Measurements from ENCODE around the gene C12orf76. TPM values are rescaled to one million over a fixed set of nuclear protein-coding genes. Genes with fewer than 3 reads are reported as not detected.

Gene C12orf76
- total RNA-seq, 1 experiment from 2014 or later: 11.9 TPM

DNA sequence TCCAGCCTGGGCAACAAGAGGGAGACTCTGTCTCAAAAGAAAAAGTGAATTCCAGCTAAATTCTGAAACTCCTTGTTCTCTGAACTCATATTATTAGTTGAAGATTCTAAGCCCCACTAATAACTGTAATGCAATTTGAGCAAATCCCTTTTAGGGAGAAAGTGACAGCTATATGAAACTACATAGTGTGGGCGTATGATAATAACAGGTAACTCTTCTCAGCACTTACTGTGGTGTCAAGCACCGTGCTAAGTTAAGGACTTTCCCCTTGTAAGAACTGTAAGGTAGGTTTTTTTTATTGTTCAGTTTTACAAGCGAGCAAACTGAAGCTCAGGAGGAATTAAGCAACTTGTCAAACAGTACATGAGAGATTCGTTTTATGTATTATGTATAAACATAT is 43.7 kb downstream of the C12orf76 start:
- intact Hi-C loops (cut with micrococcal nuclease; ENCODE audit: unreplicated experiment): no loop called here
- H3K27ac Mint-ChIP-seq (ENCODE audit: unreplicated experiment): no peak overlapping the region
- CTCF ChIA-PET: no interaction called here
- Histone ChIP-seq H3K9me3 (no peaks in the 10 kb centered on the region), H3K36me3 (ENCODE audit: control insufficient read depth, insufficient read depth, low read length) (no peaks in the 10 kb centered on the region; the same call in 1 of the 2 replicates), H3K4me3 (ENCODE audit: low read depth, low read length) (no peak overlapping the region), H3K27me3 (replicated peaks; ENCODE audit: control insufficient read depth, insufficient read depth, low read length) (no peaks in the 10 kb centered on the region), H3K4me1 (no peaks in the 10 kb centered on the region; the same call in 1 of the 2 replicates)
- TF ChIP-seq, protein P1, sequence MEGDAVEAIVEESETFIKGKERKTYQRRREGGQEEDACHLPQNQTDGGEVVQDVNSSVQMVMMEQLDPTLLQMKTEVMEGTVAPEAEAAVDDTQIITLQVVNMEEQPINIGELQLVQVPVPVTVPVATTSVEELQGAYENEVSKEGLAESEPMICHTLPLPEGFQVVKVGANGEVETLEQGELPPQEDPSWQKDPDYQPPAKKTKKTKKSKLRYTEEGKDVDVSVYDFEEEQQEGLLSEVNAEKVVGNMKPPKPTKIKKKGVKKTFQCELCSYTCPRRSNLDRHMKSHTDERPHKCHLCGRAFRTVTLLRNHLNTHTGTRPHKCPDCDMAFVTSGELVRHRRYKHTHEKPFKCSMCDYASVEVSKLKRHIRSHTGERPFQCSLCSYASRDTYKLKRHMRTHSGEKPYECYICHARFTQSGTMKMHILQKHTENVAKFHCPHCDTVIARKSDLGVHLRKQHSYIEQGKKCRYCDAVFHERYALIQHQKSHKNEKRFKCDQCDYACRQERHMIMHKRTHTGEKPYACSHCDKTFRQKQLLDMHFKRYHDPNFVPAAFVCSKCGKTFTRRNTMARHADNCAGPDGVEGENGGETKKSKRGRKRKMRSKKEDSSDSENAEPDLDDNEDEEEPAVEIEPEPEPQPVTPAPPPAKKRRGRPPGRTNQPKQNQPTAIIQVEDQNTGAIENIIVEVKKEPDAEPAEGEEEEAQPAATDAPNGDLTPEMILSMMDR (IDR thresholded peaks at IDR 0.05; ENCODE audit: insufficient read depth in 1 of 2, low read depth in 1 of 2, low read length in 1 of 2, severe bottlenecking in 1 of 2, unreplicated experiment in 1 of 2): no peak
- H3K27me3 Mint-ChIP-seq (ENCODE audit: insufficient read depth, unreplicated experiment): no peaks in the 10 kb centered on the region
- no peak overlapping the region for H3K4me3 Mint-ChIP-seq (ENCODE audit: unreplicated experiment)
- no peaks in the 10 kb centered on the region for H3K9me3 Mint-ChIP-seq (ENCODE audit: unreplicated experiment)
- H3K4me1 Mint-ChIP-seq (ENCODE audit: low read depth, unreplicated experiment): peaks cover 10% of the 10 kb centered on the region
- H3K36me3 Mint-ChIP-seq (ENCODE audit: insufficient read depth, unreplicated experiment): peaks cover 15% of the 10 kb centered on the region
- POLR2A ChIA-PET: no interaction called here
- BruUV-seq (replicated peaks): no TSS peak
- no peak for DNase-seq

DNA sequence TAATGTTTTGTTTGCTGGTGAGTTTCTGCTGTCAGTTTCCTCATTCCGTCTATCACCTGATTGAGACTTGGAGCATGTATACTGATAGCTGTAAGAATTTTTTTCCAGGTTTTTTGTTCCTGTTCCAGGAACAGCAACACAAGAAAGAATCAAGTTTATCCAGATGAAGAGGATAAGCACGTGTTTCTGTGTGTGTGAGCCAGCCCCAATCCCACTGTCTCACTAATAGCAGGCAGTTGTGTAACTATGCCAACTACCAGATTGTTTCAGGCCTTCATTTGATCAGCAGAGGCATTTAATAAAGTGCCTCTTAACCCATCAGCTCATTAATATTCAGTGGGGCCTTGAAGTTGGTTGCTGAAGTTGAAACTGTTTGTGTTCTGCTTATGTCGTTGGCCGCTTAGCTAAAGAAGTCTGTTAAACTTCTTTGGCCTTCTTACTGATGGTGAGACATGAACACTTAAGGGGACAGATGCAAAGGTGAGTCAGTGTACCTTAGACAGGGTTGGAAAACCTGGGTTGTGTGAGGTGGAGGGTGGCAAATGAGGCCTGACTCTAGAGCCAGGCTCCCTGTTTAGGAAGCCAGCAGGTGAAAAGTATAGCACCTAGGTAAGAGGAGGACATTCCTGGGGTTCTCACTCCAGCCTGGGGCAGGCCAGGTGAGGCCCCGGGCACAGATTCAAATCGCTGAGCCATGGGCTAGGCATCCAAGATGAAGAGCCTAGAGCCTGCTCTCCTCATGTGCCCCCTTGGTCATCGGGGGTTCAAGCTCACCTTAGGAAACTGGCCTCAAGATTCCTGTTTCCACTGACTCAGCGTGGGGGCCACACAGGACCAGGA is 45.4 kb downstream of the C12orf76 start:
- no peak for DNase-seq
- BruUV-seq (replicated peaks): no TSS peak
- Mint-ChIP-seq H3K4me3 (ENCODE audit: unreplicated experiment) (no peak overlapping the region), H3K27me3 (ENCODE audit: insufficient read depth, unreplicated experiment) (no peaks in the 10 kb centered on the region), H3K27ac (ENCODE audit: unreplicated experiment) (no peak overlapping the region), H3K4me1 (ENCODE audit: low read depth, unreplicated experiment) (peaks cover 14% of the 10 kb centered on the region), H3K9me3 (ENCODE audit: unreplicated experiment) (no peaks in the 10 kb centered on the region), H3K36me3 (ENCODE audit: insufficient read depth, unreplicated experiment) (peaks cover 24% of the 10 kb centered on the region)
- peaks cover 4% of the 10 kb centered on the region; the same call in 1 of the 2 replicates for H3K4me1 ChIP-seq
- no peaks in the 10 kb centered on the region; the same call in 1 of the 2 replicates for H3K36me3 ChIP-seq (ENCODE audit: control insufficient read depth, insufficient read depth, low read length)
- TF ChIP-seq, protein P1 (IDR thresholded peaks at IDR 0.05; ENCODE audit: insufficient read depth in 1 of 2, low read depth in 1 of 2, low read length in 1 of 2, severe bottlenecking in 1 of 2, unreplicated experiment in 1 of 2): no peak
- no peaks in the 10 kb centered on the region for H3K27me3 ChIP-seq (replicated peaks; ENCODE audit: control insufficient read depth, insufficient read depth, low read length)
- no peak overlapping the region for H3K4me3 ChIP-seq (ENCODE audit: low read depth, low read length)
- CTCF ChIA-PET: no interaction called here
- H3K9me3 ChIP-seq: no peaks in the 10 kb centered on the region
- intact Hi-C loops (cut with micrococcal nuclease; ENCODE audit: unreplicated experiment): no loop called here
- POLR2A ChIA-PET: no interaction called here

DNA sequence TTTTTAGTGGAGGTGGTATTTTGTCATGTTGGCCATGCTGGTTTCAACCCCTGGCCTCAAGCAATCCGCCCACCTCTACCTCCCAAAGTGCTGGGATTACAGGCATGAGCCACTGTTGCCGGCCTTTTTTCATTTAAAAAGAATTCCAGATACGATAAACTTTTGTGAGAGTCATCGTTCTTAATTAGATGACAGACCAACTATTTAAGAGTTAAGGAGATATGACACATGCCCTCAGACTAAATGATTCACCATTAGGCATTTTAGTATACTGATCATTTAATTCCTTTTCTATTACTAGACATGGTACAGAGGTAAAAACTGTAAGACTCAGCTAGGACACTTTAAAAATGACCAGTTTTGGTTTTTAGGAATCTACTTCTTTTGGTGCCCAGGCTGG is 46.7 kb downstream of the C12orf76 start:
- Mint-ChIP-seq H3K36me3 (ENCODE audit: insufficient read depth, unreplicated experiment) (peaks cover 24% of the 10 kb centered on the region), H3K4me1 (ENCODE audit: low read depth, unreplicated experiment) (peaks cover 18% of the 10 kb centered on the region), H3K9me3 (ENCODE audit: unreplicated experiment) (no peaks in the 10 kb centered on the region), H3K27me3 (ENCODE audit: insufficient read depth, unreplicated experiment) (no peaks in the 10 kb centered on the region), H3K4me3 (ENCODE audit: unreplicated experiment) (no peak overlapping the region), H3K27ac (ENCODE audit: unreplicated experiment) (no peak overlapping the region)
- no peaks in the 10 kb centered on the region for H3K9me3 ChIP-seq
- no peaks in the 10 kb centered on the region for H3K27me3 ChIP-seq (replicated peaks; ENCODE audit: control insufficient read depth, insufficient read depth, low read length)
- H3K4me3 ChIP-seq (ENCODE audit: low read depth, low read length): no peak overlapping the region
- intact Hi-C loops (cut with micrococcal nuclease; ENCODE audit: unreplicated experiment): no loop called here
- H3K4me1 ChIP-seq: peaks cover 6% of the 10 kb centered on the region
- no peak for DNase-seq
- H3K36me3 ChIP-seq (ENCODE audit: control insufficient read depth, insufficient read depth, low read length): no peaks in the 10 kb centered on the region; the same call in 1 of the 2 replicates
- ChIA-PET POLR2A (no interaction called here), CTCF (no interaction called here)
- TF ChIP-seq, protein P1 (IDR thresholded peaks at IDR 0.05; ENCODE audit: insufficient read depth in 1 of 2, low read depth in 1 of 2, low read length in 1 of 2, severe bottlenecking in 1 of 2, unreplicated experiment in 1 of 2): no peak
- BruUV-seq (replicated peaks): no TSS peak

Measured in Caco-2 (cell line).